Osteoblast (primary cell): Measurements from ENCODE around the gene CXCR4. TPM values are rescaled to one million over a fixed set of nuclear protein-coding genes. Genes with fewer than 3 reads are reported as not detected.

Experiments used
- DNase-seq: peaks from one replicate; pipeline ENCODE4 v3.0.0; 2011; ENCODE audit warnings: low spot score, mixed read lengths; ENCODE audit not compliant: insufficient read length; ENCODE audit errors: missing footprints
- H2AFZ ChIP-seq: 2 replicates; pipeline ENCODE4 v1.6.0; 2011; ENCODE audit warnings: mild to moderate bottlenecking, low read length
- H3K27ac ChIP-seq: 2 replicates; pipeline ENCODE4 v1.5.1; 2011; ENCODE audit warnings: mild to moderate bottlenecking, low read depth, low read length, moderate library complexity
- H3K27me3 ChIP-seq: 2 replicates; pipeline ENCODE4 v1.6.0; 2012; ENCODE audit warnings: mild to moderate bottlenecking, control low read depth, inconsistent platforms, low read length, moderate library complexity; ENCODE audit not compliant: insufficient read depth
- H3K36me3 ChIP-seq: 2 replicates; pipeline ENCODE4 v1.5.1; 2011; ENCODE audit warnings: mild to moderate bottlenecking, low read length, control low read depth, moderate library complexity; ENCODE audit not compliant: insufficient read depth
- H3K4me1 ChIP-seq: 2 replicates; pipeline ENCODE4 v1.5.1; 2011; ENCODE audit warnings: mild to moderate bottlenecking, low read length, control low read depth, moderate library complexity; ENCODE audit not compliant: insufficient read depth
- H3K4me2 ChIP-seq: 2 replicates; pipeline ENCODE4 v1.6.0; 2011; ENCODE audit warnings: mild to moderate bottlenecking, low read length; ENCODE audit not compliant: insufficient read depth
- H3K4me3 ChIP-seq: fragments of 200-600 bp; sonication (generic); 3 replicates; pipeline ENCODE4 v1.5.1; 2012; ENCODE audit warnings: mild to moderate bottlenecking, low read length, inconsistent platforms; ENCODE audit not compliant: insufficient read depth
- H3K79me2 ChIP-seq: 2 replicates; pipeline ENCODE4 v1.6.0; 2012; ENCODE audit warnings: mild to moderate bottlenecking, low read length, control low read depth, inconsistent platforms; ENCODE audit not compliant: insufficient read depth
- H3K9me3 ChIP-seq: 2 replicates; pipeline ENCODE4 v1.5.1; 2011; ENCODE audit warnings: low read depth, low read length, control low read depth
- H4K20me1 ChIP-seq: 2 replicates; pipeline ENCODE4 v1.6.0; 2012; ENCODE audit warnings: mild to moderate bottlenecking, low read length, control low read depth; ENCODE audit not compliant: insufficient read depth
- CTCF ChIP-seq: IDR thresholded peaks from 2 replicates; pipeline ENCODE4 v1.5.1; 2011; ENCODE audit warnings: mild to moderate bottlenecking, low read depth, low read length, moderate library complexity; ENCODE audit errors: extremely low read depth
- total RNA-seq: library from RNA; depleted of rRNA; stranded (reverse); fragments of >200 nt; gene quantifications from 2 replicates; pipeline ENCODE4 v1.2.3, GENCODE V29; 2012

Gene CXCR4
- total RNA-seq, 1 donor: under 0.01 TPM

- Histone ChIP-seq H2AFZ (no peak overlapping the region), H3K9me3 (no peaks in the 10 kb centered on the region), H3K36me3 (no peaks in the 10 kb centered on the region), H3K4me2 (no peak overlapping the region), H3K4me3 (no peak overlapping the region), H3K4me1 (no peaks in the 10 kb centered on the region), H3K27me3 (no peaks in the 10 kb centered on the region), H3K27ac (no peak overlapping the region), H3K79me2 (no peaks in the 10 kb centered on the region), H4K20me1 (no peaks in the 10 kb centered on the region)
- DNase-seq: no peak
- TF ChIP-seq CTCF: no peak
Observed at GRCh38 chr2:136154384-136154783, 36.4 kb upstream of the CXCR4 start.

- no peak for TF ChIP-seq CTCF
- Histone ChIP-seq H3K4me3 (no peak overlapping the region), H3K79me2 (no peaks in the 10 kb centered on the region), H3K27me3 (no peaks in the 10 kb centered on the region), H3K4me2 (no peak overlapping the region), H3K4me1 (no peaks in the 10 kb centered on the region), H4K20me1 (no peaks in the 10 kb centered on the region), H2AFZ (no peak overlapping the region), H3K36me3 (no peaks in the 10 kb centered on the region), H3K9me3 (no peaks in the 10 kb centered on the region), H3K27ac (no peak overlapping the region)
- DNase-seq: no peak
Observed at GRCh38 chr2:136151021-136151971, 33.3 kb upstream of the CXCR4 start.

- H3K27me3 ChIP-seq: no peaks in the 10 kb centered on the region
- no peak overlapping the region for H3K4me3 ChIP-seq
- no peak for DNase-seq
- TF ChIP-seq CTCF: no peak
- H3K9me3 ChIP-seq: no peaks in the 10 kb centered on the region
- H3K4me1 ChIP-seq: no peaks in the 10 kb centered on the region
- no peaks in the 10 kb centered on the region for H3K79me2 ChIP-seq
- H2AFZ ChIP-seq: no peak overlapping the region
- no peaks in the 10 kb centered on the region for H4K20me1 ChIP-seq
- no peak overlapping the region for H3K4me2 ChIP-seq
- no peak overlapping the region for H3K27ac ChIP-seq
- H3K36me3 ChIP-seq: no peaks in the 10 kb centered on the region
Observed at GRCh38 chr2:136149011-136149410, 31.1 kb upstream of the CXCR4 start.

- Histone ChIP-seq H3K4me1 (no peaks in the 10 kb centered on the region), H3K27ac (no peak overlapping the region)
- TF ChIP-seq CTCF: no peak
Observed at GRCh38 chr2:136146564-136146963, 28.6 kb upstream of the CXCR4 start.

More at GRCh38 chr2:136146564-136146963, 28.6 kb upstream of the CXCR4 start:
- Histone ChIP-seq H3K4me2 (no peak overlapping the region), H3K9me3 (no peaks in the 10 kb centered on the region), H2AFZ (no peak overlapping the region), H3K4me3 (no peak overlapping the region), H4K20me1 (no peaks in the 10 kb centered on the region), H3K79me2 (no peaks in the 10 kb centered on the region), H3K27me3 (no peaks in the 10 kb centered on the region), H3K36me3 (no peaks in the 10 kb centered on the region)
- DNase-seq: no peak
